ENCODE measurements around the gene CCDC88C. TPM values are rescaled to one million over a fixed set of nuclear protein-coding genes. Genes with fewer than 3 reads are reported as not detected.

The CCDC88C gene
- total RNA-seq, 1 experiment from 2014 or later = 5.8 TPM

DNA sequence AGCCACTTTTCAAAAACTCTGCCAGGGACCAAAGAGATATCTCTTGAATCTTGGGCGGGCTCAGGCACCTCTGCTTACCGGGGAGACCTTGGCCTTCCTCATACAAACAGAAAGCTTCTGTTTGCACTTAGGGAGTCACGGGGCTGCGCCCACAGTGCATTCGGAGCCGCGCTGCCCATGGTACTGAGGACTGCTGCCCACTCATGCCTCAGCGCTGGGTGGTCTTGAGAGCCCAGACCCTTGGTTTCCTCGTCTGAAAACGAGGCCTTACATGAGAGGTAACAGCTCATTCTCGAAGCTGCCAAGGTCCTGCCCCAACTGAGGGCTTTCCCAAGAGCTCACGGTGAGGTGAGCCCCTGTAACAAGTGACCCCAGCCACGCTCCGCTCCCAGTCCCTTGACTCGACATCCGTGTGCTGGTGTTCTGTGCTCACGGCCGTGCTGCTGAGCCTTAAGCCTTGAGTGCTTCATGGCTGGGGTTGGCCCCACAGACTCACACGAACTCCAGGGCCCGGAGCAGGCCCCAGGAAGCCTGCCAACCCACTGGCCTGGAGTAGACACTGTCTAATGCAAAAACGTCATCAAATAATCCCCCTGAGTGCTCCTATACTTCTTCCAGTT is 125.7 kb downstream of the CCDC88C start:
- Histone ChIP-seq H3K27me3 (no peaks in the 10 kb centered on the region), H3K36me3 (no peaks in the 10 kb centered on the region; the same call in 1 of the 2 replicates), H3K4me3 (no peak overlapping the region), H3K9me3 (no peaks in the 10 kb centered on the region)
- DNase-seq = no peak

DNA sequence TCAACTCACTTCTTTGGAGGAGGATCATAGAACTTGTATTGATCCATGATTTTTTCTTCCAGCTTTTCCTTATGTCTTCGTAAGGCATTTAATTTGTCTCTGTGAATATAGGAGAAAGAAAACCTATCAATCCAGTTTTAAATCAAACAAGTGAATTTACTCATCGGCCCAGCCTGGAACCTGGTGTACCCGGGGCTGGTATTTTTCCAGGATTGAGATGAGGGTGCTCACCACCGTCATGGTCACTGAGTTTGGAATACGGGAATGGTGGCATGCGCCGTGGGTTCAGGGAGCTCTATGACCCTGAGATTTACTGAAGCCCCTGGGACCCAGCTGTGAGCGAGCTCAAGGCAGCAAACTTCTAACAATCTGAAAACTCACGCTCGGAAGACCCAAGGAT is 126.6 kb downstream of the CCDC88C start:
- DNase-seq = no peak
- Histone ChIP-seq H3K9me3 (no peaks in the 10 kb centered on the region), H3K36me3 (no peaks in the 10 kb centered on the region), H3K4me3 (no peak overlapping the region), H3K27me3 (no peaks in the 10 kb centered on the region)

DNA sequence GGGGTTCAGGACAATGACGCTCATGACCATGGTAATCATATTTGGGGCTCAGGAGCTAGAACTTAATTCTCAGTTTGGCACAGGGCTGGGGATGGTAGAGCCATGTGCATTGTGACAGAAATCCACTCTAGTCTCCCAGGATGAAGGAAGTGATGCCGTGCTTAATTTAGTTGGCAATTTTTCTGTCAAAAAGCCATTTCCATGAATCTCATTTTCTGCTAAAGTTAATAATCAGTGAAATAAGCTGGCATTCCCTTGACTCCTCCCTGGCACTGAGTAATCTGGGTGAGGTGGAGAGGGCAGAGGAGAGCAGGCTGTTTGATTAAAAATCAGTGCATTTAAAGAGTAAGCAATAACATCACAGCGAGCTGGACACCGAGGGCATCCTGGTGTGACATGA is 128.2 kb downstream of the CCDC88C start:
- H3K4me3 ChIP-seq = no peak overlapping the region
- no peaks in the 10 kb centered on the region for H3K9me3 ChIP-seq
- no peaks in the 10 kb centered on the region; the same call in 1 of the 2 replicates for H3K36me3 ChIP-seq
- no peaks in the 10 kb centered on the region for H3K27me3 ChIP-seq
- no peak for DNase-seq

DNA sequence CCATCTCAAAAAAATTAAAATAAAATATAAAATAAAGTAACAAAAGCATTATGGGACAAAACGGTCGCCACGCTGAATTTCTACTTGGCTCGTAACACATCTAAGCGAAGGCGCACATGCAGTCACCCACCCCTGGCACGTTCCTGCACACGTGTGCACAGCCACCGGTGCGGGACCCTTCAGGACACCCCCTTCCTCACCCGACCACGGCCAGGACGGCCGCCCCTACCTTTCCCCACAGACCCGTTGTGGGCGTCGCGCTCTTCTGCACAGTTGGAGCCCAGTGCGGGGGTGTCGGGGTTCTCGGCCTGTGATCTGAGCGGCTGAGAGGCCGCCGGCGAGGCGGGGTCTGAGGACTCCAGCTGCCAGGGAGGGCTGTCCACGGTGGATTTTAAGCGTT is 128.7 kb downstream of the CCDC88C start:
- no peak for DNase-seq
- Histone ChIP-seq H3K27me3 (no peaks in the 10 kb centered on the region), H3K36me3 (no peaks in the 10 kb centered on the region; the same call in 1 of the 2 replicates), H3K4me3 (no peak overlapping the region), H3K9me3 (no peaks in the 10 kb centered on the region)

DNA sequence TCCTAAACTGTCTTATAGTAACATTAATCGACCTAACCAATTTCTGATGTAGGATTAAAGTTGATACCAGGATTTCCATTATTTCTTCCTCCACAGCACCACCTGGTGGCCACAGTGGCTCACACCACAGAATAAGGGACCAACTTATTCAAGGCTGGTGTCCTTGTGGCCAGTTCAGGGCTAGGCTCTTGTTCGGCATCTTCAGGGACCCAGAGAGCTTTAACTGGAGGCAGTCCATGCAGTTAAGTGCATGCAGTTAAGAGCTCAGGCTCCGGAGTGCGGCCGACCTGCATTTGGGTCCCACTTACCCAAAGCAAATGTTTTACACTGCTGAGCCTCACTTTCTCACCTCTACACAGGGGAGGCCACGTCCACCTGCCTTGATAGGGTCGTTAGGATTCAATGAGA is 131.1 kb downstream of the CCDC88C start:
- H3K9me3 ChIP-seq = no peaks in the 10 kb centered on the region
- DNase-seq = peak; percentile 35

DNA sequence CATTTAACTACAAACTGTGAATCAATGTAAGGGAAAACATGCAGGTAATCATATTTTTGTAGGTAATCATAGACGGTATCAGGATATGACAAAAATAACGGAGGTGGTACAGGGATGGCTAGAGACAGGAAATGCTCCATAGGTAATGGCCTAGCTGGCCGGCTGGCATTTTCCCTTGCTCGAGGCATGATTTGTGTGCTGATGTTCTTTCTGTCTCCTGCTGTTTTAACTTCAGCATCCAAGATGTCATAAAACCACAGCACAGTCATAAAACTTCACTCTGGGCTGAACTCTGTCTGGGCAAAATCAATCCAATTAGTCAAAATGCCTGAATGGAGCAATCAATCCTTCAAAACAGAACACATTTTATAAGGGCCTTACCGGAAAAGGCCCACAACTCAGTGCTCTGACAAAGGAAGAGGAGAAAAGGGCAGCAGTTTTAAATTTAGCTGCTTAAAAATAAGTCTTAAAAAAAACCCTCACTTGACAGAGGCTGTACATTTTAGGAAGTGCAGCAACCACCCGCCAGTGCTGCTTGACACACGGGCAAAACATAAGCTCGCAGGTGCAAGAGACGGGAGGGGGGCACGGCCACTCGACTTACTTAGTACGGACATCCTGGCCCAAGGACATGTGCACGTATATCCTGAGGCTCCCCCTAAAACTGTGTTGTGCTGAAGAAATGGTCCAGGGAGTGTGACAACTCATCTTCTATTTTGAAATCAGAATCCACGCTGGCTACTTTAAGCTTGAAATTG is 132.7 kb downstream of the CCDC88C start:
- Histone ChIP-seq H3K9me3 (no peaks in the 10 kb centered on the region), H3K36me3 (no peaks in the 10 kb centered on the region; the same call in 1 of the 2 replicates), H3K4me3 (no peak overlapping the region), H3K27me3 (no peaks in the 10 kb centered on the region)
- no peak for DNase-seq

More for the DNA sequence above, 131.1 kb downstream of the CCDC88C start:
- Histone ChIP-seq H3K27me3 (no peaks in the 10 kb centered on the region), H3K36me3 (no peaks in the 10 kb centered on the region; the same call in 1 of the 2 replicates), H3K4me3 (no peak overlapping the region)

DNA sequence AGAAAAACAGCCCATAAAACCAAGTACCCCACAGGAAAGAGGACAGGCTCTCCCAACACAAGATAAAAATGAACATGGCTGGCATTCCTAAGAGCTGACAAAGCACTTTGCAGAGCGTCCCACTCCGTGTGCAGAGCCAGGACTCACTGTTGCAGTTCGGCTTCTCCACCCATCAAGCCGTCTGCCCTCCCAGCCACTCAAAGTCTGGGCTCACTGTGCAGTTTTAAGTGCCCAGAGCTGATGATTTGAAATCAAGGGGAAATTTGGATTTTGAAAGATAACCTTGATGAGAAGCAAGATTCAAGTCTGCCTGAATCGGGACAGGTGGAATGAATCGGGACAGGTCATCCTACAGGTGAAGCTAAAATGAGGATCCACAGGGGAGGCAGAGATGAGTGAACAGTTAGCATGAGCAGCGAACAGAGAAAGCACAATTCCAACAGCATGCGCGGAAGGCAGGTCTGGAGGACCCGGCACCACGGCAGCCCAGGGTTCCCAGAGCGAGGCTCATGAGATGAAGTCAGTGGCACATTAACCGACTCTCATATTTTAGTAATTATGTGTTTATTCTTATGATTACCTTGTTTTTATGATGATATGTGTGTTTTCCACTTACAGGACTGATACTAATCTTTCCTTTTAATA is 133.4 kb downstream of the CCDC88C start:
- Histone ChIP-seq H3K4me3 (no peak overlapping the region), H3K9me3 (no peaks in the 10 kb centered on the region), H3K36me3 (no peaks in the 10 kb centered on the region; the same call in 1 of the 2 replicates), H3K27me3 (no peaks in the 10 kb centered on the region)
- DNase-seq = peak; percentile 50

DNA sequence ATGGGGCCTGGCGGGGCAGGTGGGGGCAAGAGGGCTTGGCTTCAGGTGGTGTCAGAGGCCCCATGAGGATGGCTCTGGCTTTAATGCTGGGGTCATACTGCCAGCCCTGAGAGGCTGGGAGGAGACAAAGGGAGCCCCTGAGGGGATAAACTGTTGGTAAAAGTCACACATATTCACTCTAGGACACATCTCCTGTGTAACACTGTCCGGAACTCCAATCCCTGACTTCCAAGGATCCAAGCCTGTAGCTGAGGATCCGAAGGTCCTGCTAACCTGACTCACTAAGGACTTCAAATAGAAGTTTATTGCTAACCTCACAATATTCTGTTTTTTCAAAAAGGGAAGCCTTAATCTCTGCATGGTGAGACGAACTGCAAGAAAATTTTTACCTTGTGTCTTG is 134.0 kb downstream of the CCDC88C start:
- Histone ChIP-seq H3K36me3 (no peaks in the 10 kb centered on the region; the same call in 1 of the 2 replicates), H3K9me3 (no peaks in the 10 kb centered on the region), H3K27me3 (no peaks in the 10 kb centered on the region), H3K4me3 (no peak overlapping the region)
- no peak for DNase-seq

DNA sequence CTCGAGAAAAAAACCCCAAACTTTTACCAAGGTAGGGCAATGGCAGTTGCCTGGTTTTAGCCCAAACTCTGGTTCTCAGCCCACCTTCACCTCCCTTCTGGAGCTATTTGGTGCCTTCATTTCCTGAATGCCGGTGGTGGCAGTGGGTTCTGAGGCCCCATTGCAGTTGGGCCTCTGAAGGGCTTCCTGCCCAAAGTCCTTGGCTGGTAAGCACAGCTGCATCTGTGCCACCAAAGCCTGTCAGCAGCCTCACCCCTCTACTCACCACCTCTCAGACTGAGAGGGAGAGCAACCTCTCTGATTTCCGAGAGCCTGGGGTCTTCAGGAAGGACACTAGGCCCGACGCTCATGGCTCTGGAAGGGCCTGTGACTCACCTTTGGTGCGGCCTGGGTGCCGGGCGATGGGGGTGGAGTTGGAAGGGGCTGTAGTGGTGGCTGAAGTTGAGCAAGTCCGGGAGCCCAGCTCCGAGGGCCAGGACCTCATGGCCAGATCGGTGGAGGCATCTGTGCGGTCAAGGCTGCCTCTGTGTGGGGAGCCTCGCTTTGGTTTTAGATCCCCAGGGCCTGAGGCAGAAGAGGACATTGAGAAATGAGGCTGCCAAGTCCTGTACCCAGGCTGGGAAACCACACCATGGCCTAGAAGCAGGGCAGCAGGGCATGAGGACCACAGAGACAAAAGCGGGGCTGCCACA is 134.5 kb downstream of the CCDC88C start:
- no peaks in the 10 kb centered on the region for H3K27me3 ChIP-seq
- DNase-seq = no peak
- no peaks in the 10 kb centered on the region for H3K9me3 ChIP-seq
- no peaks in the 10 kb centered on the region; the same call in 1 of the 2 replicates for H3K36me3 ChIP-seq
- H3K4me3 ChIP-seq = no peak overlapping the region

DNA sequence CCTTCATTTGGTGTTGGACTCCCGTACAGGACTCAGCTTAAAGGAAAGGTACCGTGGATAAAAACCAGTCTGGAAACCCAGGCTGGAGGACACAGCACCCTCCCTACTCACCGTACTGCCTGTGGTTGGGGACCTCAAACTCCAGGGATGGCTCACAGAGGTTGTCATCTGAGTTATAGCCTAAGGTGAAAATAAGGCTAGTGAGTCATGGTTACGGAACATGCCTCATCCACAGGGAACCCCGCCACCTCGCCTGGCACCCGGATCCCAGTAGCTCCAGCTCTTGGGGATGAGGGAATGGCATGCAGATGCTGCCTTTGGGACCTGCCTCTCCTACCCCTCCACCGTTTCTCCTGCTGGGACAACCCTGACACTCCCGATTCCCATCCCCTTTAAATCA is 136.3 kb downstream of the CCDC88C start:
- Histone ChIP-seq H3K4me3 (no peak overlapping the region), H3K27me3 (no peaks in the 10 kb centered on the region), H3K36me3 (no peaks in the 10 kb centered on the region; the same call in 1 of the 2 replicates), H3K9me3 (no peaks in the 10 kb centered on the region)
- DNase-seq = no peak

DNA sequence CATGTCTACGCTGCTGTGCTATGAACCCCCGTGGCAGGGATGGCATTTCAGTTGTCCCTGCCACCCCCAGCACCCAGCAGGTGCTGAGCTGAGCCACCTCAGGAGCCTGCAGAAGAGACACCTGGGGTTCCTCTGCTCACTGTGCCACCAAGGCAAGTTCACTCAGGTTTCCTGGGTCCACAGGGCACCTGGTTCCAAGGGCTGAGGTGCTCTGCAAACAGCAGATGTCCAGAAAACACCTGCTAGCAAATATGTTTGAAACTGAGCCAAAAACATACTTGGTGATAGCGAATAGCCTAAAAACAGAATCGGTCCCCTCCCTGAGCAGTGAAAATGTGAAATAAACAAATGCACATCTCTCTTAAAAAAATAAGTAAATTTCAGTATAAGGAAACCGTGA is 137.5 kb downstream of the CCDC88C start:
- no peaks in the 10 kb centered on the region for H3K36me3 ChIP-seq
- no peaks in the 10 kb centered on the region for H3K27me3 ChIP-seq
- H3K4me3 ChIP-seq = no peak overlapping the region
- no peaks in the 10 kb centered on the region for H3K9me3 ChIP-seq
- DNase-seq = no peak

DNA sequence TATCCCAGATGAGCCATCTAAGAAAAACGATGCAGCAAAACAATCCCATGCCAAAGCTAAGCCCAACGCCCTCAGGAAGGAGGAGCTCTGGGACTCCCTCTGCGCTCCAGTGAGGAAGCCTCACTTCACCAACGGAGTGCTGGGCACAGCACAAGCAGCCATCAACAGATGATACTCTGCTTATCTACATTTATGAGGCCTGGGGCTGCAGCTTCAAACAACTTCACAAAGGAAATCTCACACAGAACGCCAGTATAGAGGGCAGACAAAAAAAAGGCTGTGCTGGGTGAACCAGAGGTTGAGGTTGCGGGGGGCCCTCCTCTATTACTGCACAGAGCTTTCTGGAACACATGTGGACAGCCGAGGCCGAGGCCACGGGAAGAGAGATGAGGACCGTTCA is 138.3 kb downstream of the CCDC88C start:
- Histone ChIP-seq H3K9me3 (no peaks in the 10 kb centered on the region), H3K27me3 (no peaks in the 10 kb centered on the region)
- no peak for DNase-seq

DNA sequence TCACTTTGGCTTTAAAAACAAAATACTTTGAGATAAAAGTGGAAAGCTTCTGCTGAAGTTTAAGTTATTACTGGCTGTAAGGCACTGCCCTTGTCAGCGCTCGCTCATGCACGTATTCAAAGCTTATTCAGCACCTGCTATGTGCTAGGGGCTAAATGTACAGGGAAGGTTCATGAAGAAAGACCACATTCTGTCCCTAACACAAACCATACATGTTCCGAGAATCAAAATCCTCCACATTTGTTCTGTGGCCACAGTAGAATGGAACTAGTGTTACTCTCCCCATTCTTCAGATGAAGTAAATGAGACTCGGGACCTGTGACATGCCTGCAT is 139.3 kb downstream of the CCDC88C start:
- Histone ChIP-seq H3K27me3 (no peaks in the 10 kb centered on the region), H3K4me3 (no peak overlapping the region), H3K36me3 (no peaks in the 10 kb centered on the region), H3K9me3 (no peaks in the 10 kb centered on the region)
- no peak for DNase-seq

More for the DNA sequence above, 138.3 kb downstream of the CCDC88C start:
- H3K4me3 ChIP-seq = no peak overlapping the region
- no peaks in the 10 kb centered on the region for H3K36me3 ChIP-seq

DNA sequence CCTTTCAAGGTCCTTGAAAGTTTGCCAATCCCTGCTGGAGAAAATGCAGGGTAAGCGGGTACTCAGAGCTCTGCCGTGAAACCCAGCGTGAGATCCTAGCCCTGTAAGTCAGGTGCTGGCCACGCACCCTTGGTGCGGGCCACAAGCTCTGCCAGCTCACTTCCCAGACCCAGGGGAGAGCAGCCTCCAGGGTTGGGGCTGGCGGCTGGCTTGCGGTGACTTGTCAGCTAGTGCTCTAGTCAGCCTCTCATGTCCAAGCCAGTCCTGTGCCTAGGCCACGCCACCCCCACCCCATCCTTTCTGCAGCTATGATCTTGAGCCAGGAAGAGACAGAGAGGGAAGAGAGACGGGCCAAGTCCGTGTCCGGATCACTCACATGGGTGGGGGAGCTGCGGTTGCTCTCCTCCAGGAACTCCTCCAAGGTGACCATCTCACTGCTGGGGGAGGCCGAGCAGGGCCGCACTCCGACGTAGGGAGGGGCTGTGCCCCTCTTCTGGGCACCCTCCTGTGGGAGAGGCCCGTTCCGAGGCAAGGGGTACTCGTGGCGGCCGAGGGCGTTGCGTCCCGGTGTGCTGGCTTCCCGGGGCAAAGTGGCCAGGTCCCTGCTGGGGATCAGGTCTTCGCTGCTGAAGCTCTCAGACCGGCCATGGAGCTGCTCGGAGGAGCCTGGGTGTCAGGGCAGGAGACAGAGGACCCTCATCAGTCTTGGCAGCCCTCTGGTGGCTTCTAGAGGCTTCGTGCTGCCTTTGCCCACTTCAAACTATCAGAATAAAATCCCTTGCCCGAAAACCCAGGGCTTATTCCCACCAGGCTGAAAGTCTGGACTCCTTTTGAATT is 139.9 kb downstream of the CCDC88C start:
- no peak for DNase-seq

DNA sequence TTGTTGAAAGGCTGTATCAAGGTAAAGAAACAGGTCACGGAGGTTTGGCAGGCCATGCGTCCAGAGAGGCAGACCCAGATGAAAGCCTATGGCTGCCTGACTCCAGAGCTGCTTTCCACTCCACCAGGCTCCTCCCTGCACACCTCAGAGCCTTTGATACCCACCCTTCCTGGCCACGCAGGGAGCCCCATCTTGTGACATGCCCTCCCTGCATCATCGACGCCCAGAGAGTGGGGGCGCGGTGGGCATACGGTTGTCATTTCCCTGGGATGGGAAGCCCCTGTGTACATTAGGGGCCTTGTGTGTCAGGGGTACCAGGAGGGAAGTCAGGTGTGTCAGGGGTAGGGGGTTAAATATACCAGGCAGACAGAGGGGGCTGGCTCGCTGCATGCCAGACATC is 142.8 kb downstream of the CCDC88C start:
- no peaks in the 10 kb centered on the region for H3K36me3 ChIP-seq
- no peak overlapping the region for H3K4me3 ChIP-seq
- no peaks in the 10 kb centered on the region for H3K9me3 ChIP-seq
- no peaks in the 10 kb centered on the region for H3K27me3 ChIP-seq
- DNase-seq = no peak

More for the DNA sequence above, 139.9 kb downstream of the CCDC88C start:
- Histone ChIP-seq H3K4me3 (no peak overlapping the region), H3K27me3 (no peaks in the 10 kb centered on the region), H3K9me3 (no peaks in the 10 kb centered on the region), H3K36me3 (no peaks in the 10 kb centered on the region)

DNA sequence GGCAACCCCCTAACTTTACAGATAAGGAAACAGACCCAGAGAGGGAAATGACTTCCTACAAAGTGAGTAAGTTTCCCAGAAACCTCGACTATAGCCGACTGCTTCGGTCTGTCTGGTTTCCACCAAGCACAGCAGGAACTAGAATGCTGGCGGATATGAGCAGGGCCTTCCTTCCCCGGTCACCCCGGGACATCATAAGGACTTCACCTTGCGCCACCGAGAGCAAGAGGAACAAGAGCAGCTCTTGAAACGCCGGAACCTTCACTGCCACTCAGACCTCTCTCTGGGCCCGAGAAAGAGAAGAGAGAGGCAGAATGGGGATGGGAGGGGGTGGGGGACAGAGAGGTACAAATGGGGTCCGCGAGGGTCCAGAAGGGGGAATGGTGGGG is 143.7 kb downstream of the CCDC88C start:
- Histone ChIP-seq H3K36me3 (no peaks in the 10 kb centered on the region), H3K4me3 (no peak overlapping the region), H3K9me3 (no peaks in the 10 kb centered on the region), H3K27me3 (no peaks in the 10 kb centered on the region)
- no peak for DNase-seq

Measured in MG63 (cell line).